Cardiac muscle cell (in vitro differentiated cells and primary cell): Measurements from ENCODE around the gene PAK6. TPM values are rescaled to one million over a fixed set of nuclear protein-coding genes. Genes with fewer than 3 reads are reported as not detected.

ENCODE experiments used
- DNase-seq, 2 donors: peaks; one replicate each; pipeline versions ENCODE4 v3.0.0 to v3.0.0-alpha.2; 2010 to 2017; ENCODE audit warnings: low read depth in 1 of 2, low spot score in 1 of 2
- H3K27ac ChIP-seq: fragments of 200-600 bp; sonication (generic); 2 replicates; pipeline ENCODE4 v1.5.1; 2016
- H3K27me3 ChIP-seq: fragments of 200-600 bp; sonication (generic); 2 replicates; pipeline ENCODE4 v1.6.0; 2016; ENCODE audit warnings: control low read depth
- H3K36me3 ChIP-seq: fragments of 200-600 bp; sonication (generic); 2 replicates; pipeline ENCODE4 v1.5.1; 2016; ENCODE audit warnings: control low read depth
- H3K4me1 ChIP-seq: fragments of 200-600 bp; sonication (generic); 2 replicates; pipeline ENCODE4 v1.8.1; 2017; ENCODE audit warnings: low read depth, mild to moderate bottlenecking, mixed run types
- H3K4me3 ChIP-seq: fragments of 200-600 bp; sonication (generic); 2 replicates; pipeline ENCODE4 v1.5.1; 2016; ENCODE audit warnings: mild to moderate bottlenecking
- H3K9me3 ChIP-seq: fragments of 200-600 bp; sonication (generic); 2 replicates; pipeline ENCODE4 v1.5.1; 2017; ENCODE audit warnings: low read depth, mild to moderate bottlenecking, control low read depth
- polyA plus RNA-seq: library from polyadenylated mRNA; unstranded; fragments of >200 nt; fragmentation: Nextera tagmentation; extraction: Ambion mirVana; gene quantifications from 2 replicates; pipeline ENCODE4 v1.2.1, GENCODE V29; 2016
- total RNA-seq: library from RNA; depleted of rRNA; stranded (reverse); fragments of >200 nt; gene quantifications from 2 replicates; pipeline ENCODE4 v1.2.3, GENCODE V29; 2016
- TF ChIP-seq, protein P1 (sequence below): IDR thresholded peaks from 2 replicates; pipeline ENCODE4 v1.5.1; 2012; ENCODE audit warnings: low read depth, mild to moderate bottlenecking, low read length

The PAK6 gene
- total and polyA plus RNA-seq, 2 experiments from 2014 or later = 4.2 to 18.7 TPM

DNA sequence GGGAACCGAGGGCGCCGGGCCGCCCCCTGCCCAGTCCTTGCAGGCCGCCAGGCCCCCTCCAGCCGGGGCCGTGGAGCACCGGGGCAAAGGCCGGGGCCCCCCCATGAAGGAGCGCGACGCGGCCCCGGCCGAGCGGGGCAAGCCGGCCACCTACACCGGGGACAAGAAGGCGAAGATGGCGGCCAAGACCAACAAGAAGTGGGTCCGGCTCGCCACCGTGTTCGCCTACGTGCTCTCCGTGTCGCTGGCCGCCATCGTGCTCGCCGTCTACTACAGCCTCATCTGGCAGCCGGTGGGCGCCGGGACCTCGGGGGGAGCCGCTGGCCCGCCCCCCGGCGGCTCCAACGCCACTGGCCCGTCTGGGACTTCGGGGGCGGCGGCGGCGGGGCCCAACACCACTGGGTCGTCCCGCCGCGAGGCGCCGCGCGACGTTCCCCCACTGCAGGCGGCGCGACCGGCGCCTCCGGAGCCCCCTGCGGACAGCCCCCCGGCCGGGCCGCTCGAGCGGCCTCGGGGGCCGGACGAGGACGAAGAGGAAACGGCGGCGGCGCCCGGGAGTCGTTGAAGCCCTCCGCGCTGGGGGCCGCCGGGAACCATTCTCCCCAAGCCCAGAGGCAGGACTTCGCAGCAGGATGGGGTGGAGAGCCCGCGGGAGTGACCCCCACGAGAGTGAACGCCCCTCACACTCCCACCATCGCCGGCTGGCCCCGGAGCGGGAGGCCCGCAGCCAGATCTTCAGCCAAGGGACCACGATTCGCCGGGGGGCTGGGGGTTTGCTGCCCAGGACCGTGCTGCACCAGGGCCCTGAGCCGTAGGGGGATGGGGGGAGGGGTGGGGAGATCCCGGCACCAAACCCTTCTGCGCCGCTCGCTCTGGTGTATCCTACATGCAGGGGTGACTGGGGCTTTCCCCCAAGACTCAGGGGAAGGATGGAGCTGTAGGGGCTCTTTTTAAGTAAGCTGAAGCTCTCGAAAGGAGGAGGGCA lies 85.4 kb downstream of the PAK6 start:
- H3K4me3 ChIP-seq = peak overlapping the region; percentile 92

DNA sequence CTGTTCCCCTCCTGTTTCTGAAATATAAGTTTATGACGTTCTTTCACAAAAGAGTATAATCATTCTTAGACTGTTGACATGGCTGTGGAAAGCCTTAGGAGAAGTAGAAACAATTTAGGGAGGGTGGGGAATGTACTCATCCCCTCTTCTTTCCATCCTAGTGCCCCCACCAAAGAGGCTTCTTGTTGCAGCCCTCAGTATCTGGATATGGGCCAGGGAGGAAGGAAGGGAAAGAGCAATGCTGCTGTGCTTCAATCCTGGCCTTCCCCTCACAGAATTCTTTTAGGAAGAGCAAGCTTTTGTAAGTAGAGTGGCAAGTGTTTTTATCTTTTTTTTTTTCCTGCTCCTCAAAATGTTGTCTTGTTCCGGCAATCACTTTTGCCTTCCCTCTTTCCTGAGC lies 86.3 kb downstream of the PAK6 start:
- Histone ChIP-seq H3K27ac (peak overlapping the region; percentile 99), H3K27me3 (no peaks in the 10 kb centered on the region), H3K4me1 (peaks cover 66% of the 10 kb centered on the region), H3K4me3 (peak overlapping the region; percentile 92), H3K9me3 (no peaks in the 10 kb centered on the region), H3K36me3 (peaks cover 6% of the 10 kb centered on the region)
- peak in 1 of 2 donors; percentile 41 for DNase-seq
- TF ChIP-seq, protein P1, sequence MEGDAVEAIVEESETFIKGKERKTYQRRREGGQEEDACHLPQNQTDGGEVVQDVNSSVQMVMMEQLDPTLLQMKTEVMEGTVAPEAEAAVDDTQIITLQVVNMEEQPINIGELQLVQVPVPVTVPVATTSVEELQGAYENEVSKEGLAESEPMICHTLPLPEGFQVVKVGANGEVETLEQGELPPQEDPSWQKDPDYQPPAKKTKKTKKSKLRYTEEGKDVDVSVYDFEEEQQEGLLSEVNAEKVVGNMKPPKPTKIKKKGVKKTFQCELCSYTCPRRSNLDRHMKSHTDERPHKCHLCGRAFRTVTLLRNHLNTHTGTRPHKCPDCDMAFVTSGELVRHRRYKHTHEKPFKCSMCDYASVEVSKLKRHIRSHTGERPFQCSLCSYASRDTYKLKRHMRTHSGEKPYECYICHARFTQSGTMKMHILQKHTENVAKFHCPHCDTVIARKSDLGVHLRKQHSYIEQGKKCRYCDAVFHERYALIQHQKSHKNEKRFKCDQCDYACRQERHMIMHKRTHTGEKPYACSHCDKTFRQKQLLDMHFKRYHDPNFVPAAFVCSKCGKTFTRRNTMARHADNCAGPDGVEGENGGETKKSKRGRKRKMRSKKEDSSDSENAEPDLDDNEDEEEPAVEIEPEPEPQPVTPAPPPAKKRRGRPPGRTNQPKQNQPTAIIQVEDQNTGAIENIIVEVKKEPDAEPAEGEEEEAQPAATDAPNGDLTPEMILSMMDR = no peak

More for the DNA sequence above, 85.4 kb downstream of the PAK6 start:
- Histone ChIP-seq H3K4me1 (peaks cover 62% of the 10 kb centered on the region), H3K36me3 (peaks cover 3% of the 10 kb centered on the region), H3K27ac (peak overlapping the region; percentile 99), H3K9me3 (no peaks in the 10 kb centered on the region), H3K27me3 (no peaks in the 10 kb centered on the region)
- no peak for DNase-seq
- TF ChIP-seq, protein P1 = no peak

DNA sequence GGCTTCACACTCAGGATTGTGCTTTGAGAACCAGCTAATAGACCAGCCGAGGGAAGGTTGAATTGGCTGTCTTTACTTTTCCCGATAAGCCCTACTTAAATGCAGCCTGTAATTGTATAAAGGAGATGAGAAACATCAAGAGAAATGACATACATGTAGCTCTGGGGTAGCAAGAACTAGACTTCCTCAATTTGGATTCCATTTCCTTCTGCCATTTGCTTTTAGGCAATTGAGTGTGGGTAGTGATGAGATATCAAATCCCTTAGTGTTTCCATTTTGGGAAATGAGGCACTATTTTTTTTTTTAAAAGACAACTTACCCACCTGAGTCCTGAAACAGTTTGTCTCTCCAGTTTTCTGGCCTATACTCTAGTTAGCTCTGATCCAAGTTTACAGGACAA lies 86.8 kb downstream of the PAK6 start:
- Histone ChIP-seq H3K27me3 (no peaks in the 10 kb centered on the region), H3K4me1 (peaks cover 64% of the 10 kb centered on the region), H3K4me3 (peak overlapping the region; percentile 92), H3K27ac (peak overlapping the region; percentile 99), H3K36me3 (peaks cover 6% of the 10 kb centered on the region), H3K9me3 (no peaks in the 10 kb centered on the region)
- TF ChIP-seq, protein P1 = no peak
- DNase-seq = no peak

Other genes with a start within 250 kb of the PAK6 start
- gene SRP14, start 199.9 kb upstream of the PAK6 start, total RNA-seq = 691 and 719 TPM in 2 replicates
- 1,163 and 1,525 TPM in 2 replicates for gene SRP14, start 199.9 kb upstream of the PAK6 start, polyA plus RNA-seq
- gene BMF, start 130.2 kb upstream of the PAK6 start, total RNA-seq = 29.8 and 56.1 TPM in 2 replicates
- gene BMF, start 130.2 kb upstream of the PAK6 start, polyA plus RNA-seq = 8.1 and 26.0 TPM in 2 replicates
- 20.6 and 157 TPM in 2 replicates for gene BUB1B, start 78.0 kb upstream of the PAK6 start, total RNA-seq
- gene BUB1B, start 78.0 kb upstream of the PAK6 start, polyA plus RNA-seq = 10.1 and 41.0 TPM in 2 replicates
- gene ANKRD63, start 44.0 kb downstream of the PAK6 start, total RNA-seq = 24.4 and 104 TPM in 2 replicates
- 13.7 and 45.7 TPM in 2 replicates for gene ANKRD63, start 44.0 kb downstream of the PAK6 start, polyA plus RNA-seq
- gene PLCB2, start 68.9 kb downstream of the PAK6 start, total RNA-seq = 16.9 and 41.2 TPM in 2 replicates
- 28.3 and 45.9 TPM in 2 replicates for gene PLCB2, start 68.9 kb downstream of the PAK6 start, polyA plus RNA-seq
- 133 and 217 TPM in 2 replicates for gene INAFM2, start 84.6 kb downstream of the PAK6 start, total RNA-seq
- gene INAFM2, start 84.6 kb downstream of the PAK6 start, polyA plus RNA-seq = 186 and 330 TPM in 2 replicates
- 8.2 and 9.6 TPM in 2 replicates for gene CCDC9B, start 101.9 kb downstream of the PAK6 start, total RNA-seq
- 12.5 and 14.6 TPM in 2 replicates for gene CCDC9B, start 101.9 kb downstream of the PAK6 start, polyA plus RNA-seq
- gene PHGR1, start 112.0 kb downstream of the PAK6 start, total RNA-seq = not detected in 2 replicates
- not detected in 2 replicates for gene PHGR1, start 112.0 kb downstream of the PAK6 start, polyA plus RNA-seq
- 0.15 and 0.21 TPM in 2 replicates for gene DISP2, start 119.2 kb downstream of the PAK6 start, total RNA-seq
- gene DISP2, start 119.2 kb downstream of the PAK6 start, polyA plus RNA-seq = 0.05 TPM in 1 of 2 replicates, not detected in the other
- 25.6 and 84.3 TPM in 2 replicates for gene KNSTRN, start 143.7 kb downstream of the PAK6 start, total RNA-seq
- gene KNSTRN, start 143.7 kb downstream of the PAK6 start, polyA plus RNA-seq = 23.0 and 76.5 TPM in 2 replicates
- 75.2 and 96.1 TPM in 2 replicates for gene IVD, start 166.7 kb downstream of the PAK6 start, total RNA-seq
- 114 and 130 TPM in 2 replicates for gene IVD, start 166.7 kb downstream of the PAK6 start, polyA plus RNA-seq
- gene BAHD1, start 201.9 kb downstream of the PAK6 start, total RNA-seq = 22.9 and 29.3 TPM in 2 replicates
- 14.9 and 15.7 TPM in 2 replicates for gene BAHD1, start 201.9 kb downstream of the PAK6 start, polyA plus RNA-seq
- gene CHST14, start 231.9 kb downstream of the PAK6 start, total RNA-seq = 18.3 and 24.4 TPM in 2 replicates
- gene CHST14, start 231.9 kb downstream of the PAK6 start, polyA plus RNA-seq = 22.1 and 26.0 TPM in 2 replicates